ENCODE results near the gene FGF12. TPM values are rescaled to one million over a fixed set of nuclear protein-coding genes. Genes with fewer than 3 reads are reported as not detected.

Gene FGF12
- polyA plus RNA-seq, 1 of the 3 experiments (the other 2 are of a cell fraction): 0.30 TPM

- TF ChIP-seq ZBTB33 (IDR thresholded peaks at IDR 0.05; ENCODE audit: borderline replicate concordance, low read depth) (no peak), RFX5 (IDR thresholded peaks at IDR 0.05; ENCODE audit: low read length) (no peak), CHD2 (IDR thresholded peaks at IDR 0.05; ENCODE audit: low read length, partially characterized antibody) (no peak), EP300 (IDR thresholded peaks at IDR 0.05; ENCODE audit: borderline replicate concordance in 1 of 2, low read depth in 1 of 2, low read length in 1 of 2) (no peak), ELF1 (IDR thresholded peaks at IDR 0.05) (no peak), CTCF (IDR thresholded peaks at IDR 0.05) (no peak), FOSL2 (IDR thresholded peaks at IDR 0.05; ENCODE audit: borderline replicate concordance, low read depth) (no peak), TCF12 (IDR thresholded peaks at IDR 0.05) (no peak), NRF1 (IDR thresholded peaks at IDR 0.05; ENCODE audit: low read depth, low read length) (no peak), TEAD4 (IDR thresholded peaks at IDR 0.05; ENCODE audit: borderline replicate concordance, insufficient read depth) (no peak), TAF1 (IDR thresholded peaks at IDR 0.05; ENCODE audit: borderline replicate concordance, low read depth, low read length) (no peak), GATA2 (CRISPR knock-in tag; IDR thresholded peaks at IDR 0.05) (no peak), MXI1 (IDR thresholded peaks at IDR 0.05; ENCODE audit: low read depth, low read length) (no peak), FOXM1 (IDR thresholded peaks at IDR 0.05; ENCODE audit: low read depth) (no peak), USF1 (IDR thresholded peaks at IDR 0.05; ENCODE audit: borderline replicate concordance, low read depth) (no peak), NFIC (IDR thresholded peaks at IDR 0.05; ENCODE audit: borderline replicate concordance) (no peak), RCOR1 (IDR thresholded peaks at IDR 0.05; ENCODE audit: low read length) (no peak)
- Histone ChIP-seq H3K4me3 (ENCODE audit: low read depth in 2 of 2, low read length in 1 of 2) (no peak overlapping the region), H3K36me3 (replicated peaks in 1 of 2; ENCODE audit: control insufficient read depth in 1 of 2, insufficient read depth in 2 of 2, low read length in 1 of 2) (no peaks in the 10 kb centered on the region), H3K9me2 (no peaks in the 10 kb centered on the region), H3K4me2 (no peak overlapping the region; the same call in 1 of the 2 replicates), H3K9ac (no peak overlapping the region), H3F3A (replicated peaks; ENCODE audit: insufficient read depth) (no peaks in the 10 kb centered on the region), H3K27ac (ENCODE audit: low read depth in 2 of 2, low read length in 1 of 2) (no peak overlapping the region), H4K20me1 (ENCODE audit: insufficient read depth) (no peaks in the 10 kb centered on the region), H3K9me3 (no peaks in the 10 kb centered on the region), H2AFZ (ENCODE audit: low read depth) (no peak overlapping the region), H3K27me3 (ENCODE audit: insufficient read depth) (no peaks in the 10 kb centered on the region; the same call in 1 of the 2 replicates), H3K79me2 (ENCODE audit: insufficient read depth) (no peaks in the 10 kb centered on the region), H3K4me1 (ENCODE audit: control insufficient read depth in 1 of 2, insufficient read depth in 2 of 2, low read depth in 1 of 2, low read length in 1 of 2) (no peaks in the 10 kb centered on the region)
- ChIA-PET CTCF (interaction anchor here (1.3 kb wide), 1 partner anchor 65 kb away, joined by 4 read pairs; no protein-coding TSS in a partner anchor), POLR2A (no interaction called here)
- no peak for DNase-seq
- WGBS (ENCODE audit: low lambda C conversion rate): 5% methylated on average over 12 of the region's 13 CpGs
These were observed 604.3 kb downstream of the FGF12 start for GRCh38 chr3:192122832-192123594.
